ENCODE data around the gene ITPR3. TPM values are rescaled to one million over a fixed set of nuclear protein-coding genes. Genes with fewer than 3 reads are reported as not detected.

ITPR3 gene
- 103 TPM for total RNA-seq (2021; ENCODE audit: unreplicated experiment)
- polyA plus RNA-seq (2012), result 121 and 137 TPM in 2 replicates
- percentile 68 among the genes with signal in this experiment for Bru-seq, nascent RNA
- BruChase-seq, experiment 1, labeled RNA remaining after a 6-hour chase, result percentile 88 among the genes with signal in this experiment
- BruChase-seq, experiment 2, labeled RNA remaining after a 2-hour chase, result percentile 79 among the genes with signal in this experiment
- long read RNA-seq, partial matches to known transcripts, result 132 of 157 reads
- long read RNA-seq, other reads (novel, unspliced or antisense), result 25 of 157 reads

GRCh38 chr6:33620856-33621710, at the start of gene ITPR3:
Gene ITPR3, plus strand, starts transcription at chr6:33621322. Its CDS starts 281 bp downstream, at chr6:33621603.
- CTCF ChIA-PET, result interaction anchor here (0.6 to 0.9 kb wide), 4 partner anchors 10 to 41 kb away, joined by 3 to 5 read pairs (median 4); partner anchors contain the start of gene BAK1
- ATAC-seq (peak; percentile 75), DNase-seq (ENCODE audit: low read depth, low spot score) (peak; percentile 37)
- POLR2A ChIA-PET, result interaction anchor here (0.6 to 1.5 kb wide), 3 partner anchors 9 to 37 kb away, joined by 3 to 8 read pairs (median 4); no protein-coding TSS in a partner anchor
- Histone ChIP-seq H3K9me3 (ENCODE audit: control insufficient read depth in 1 of 2, insufficient read depth in 1 of 2, low read depth in 1 of 2, low read length in 2 of 2) (no peaks in the 10 kb centered on the region), H3K79me2 (ENCODE audit: insufficient read depth, low read length) (peaks cover 48% of the 10 kb centered on the region), H3K9me2 (ENCODE audit: insufficient read depth) (no peaks in the 10 kb centered on the region), H3K4me1 (ENCODE audit: control insufficient read depth in 1 of 2, insufficient read depth in 2 of 2, low read length in 2 of 2) (peaks cover 24 to 37% of the 10 kb centered on the region in 2 experiments), H3K4me3 (replicated peaks in 1 of 2; ENCODE audit: low read depth in 1 of 2, low read length in 2 of 2) (peak within 1 kb of the TSS; percentile 91 to 99), H3K36me3 (ENCODE audit: control insufficient read depth in 1 of 2, insufficient read depth in 2 of 2, low read length in 2 of 2) (peaks cover 6 to 17% of the 10 kb centered on the region in 2 experiments), H4K20me1 (ENCODE audit: insufficient read depth) (peaks cover 9% of the 10 kb centered on the region; the same call in 1 of the 2 replicates), H3K27ac (ENCODE audit: low read depth, low read length) (peak within 1 kb of the TSS; percentile 98), H3K27me3 (ENCODE audit: insufficient read depth, low read length) (no peaks in the 10 kb centered on the region), H2AFZ (ENCODE audit: low read depth, low read length, poor library complexity, severe bottlenecking) (peak within 1 kb of the TSS; percentile 68), H3K4me2 (ENCODE audit: low read length) (peak within 1 kb of the TSS; percentile 91), H3K9ac (ENCODE audit: low read length) (peak within 1 kb of the TSS; percentile 99)
- RAD21 ChIA-PET (ENCODE audit: low non-redundant PET in 1 of 2, low total read pairs in 2 of 2, uncharacterized antibody in 2 of 2, unreplicated experiment in 2 of 2), result interaction anchor here (1.0 kb wide), 2 partner anchors 31 kb away, joined by 3 read pairs; no protein-coding TSS in a partner anchor
- intact Hi-C loops (cut with micrococcal nuclease), result loop anchor here (5.0 kb wide), 1 partner anchor 34 kb away; no protein-coding TSS in a partner anchor
- BruUV-seq (replicated peaks), result no TSS peak
- TF ChIP-seq EZH2phosphoT487 (IDR thresholded peaks at IDR 0.05; ENCODE audit: borderline replicate concordance) (no peak), EZH2 (IDR thresholded peaks at IDR 0.05) (no peak), ZNF274 (IDR thresholded peaks at IDR 0.05; ENCODE audit: low read depth, low read length) (no peak), RAD21 (IDR thresholded peaks at IDR 0.05; ENCODE audit: low read depth) (no peak), TCF7L2 (IDR thresholded peaks at IDR 0.05; ENCODE audit: borderline replicate concordance, extremely low read depth, insufficient read depth, insufficient read length) (no peak), SP1 (IDR thresholded peaks at IDR 0.05; ENCODE audit: low read depth) (no peak), POLR2AphosphoS5 (IDR thresholded peaks at IDR 0.05; ENCODE audit: low read depth, low read length) (peak; percentile 74), SIN3A (IDR thresholded peaks at IDR 0.05; ENCODE audit: low read depth) (peak; percentile 57; the same call in 1 of the 2 replicates), JUND (IDR thresholded peaks at IDR 0.05) (no peak), CBX3 (IDR thresholded peaks at IDR 0.05; ENCODE audit: low read depth) (no peak), POLR2A (IDR thresholded peaks at IDR 0.05; ENCODE audit: borderline replicate concordance, extremely low read depth, insufficient read depth, insufficient read length) (peak; percentile 21), CEBPB (IDR thresholded peaks at IDR 0.05; ENCODE audit: low read depth) (no peak), EGR1 (IDR thresholded peaks at IDR 0.05; ENCODE audit: low read depth) (no peak), SRF (IDR thresholded peaks at IDR 0.05; ENCODE audit: low read depth) (no peak), FOSL1 (IDR thresholded peaks at IDR 0.05; ENCODE audit: low read depth) (no peak)
- TF ChIP-seq, protein P1, sequence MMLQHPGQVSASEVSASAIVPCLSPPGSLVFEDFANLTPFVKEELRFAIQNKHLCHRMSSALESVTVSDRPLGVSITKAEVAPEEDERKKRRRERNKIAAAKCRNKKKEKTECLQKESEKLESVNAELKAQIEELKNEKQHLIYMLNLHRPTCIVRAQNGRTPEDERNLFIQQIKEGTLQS (IDR thresholded peaks at IDR 0.05), result no peak
- TF ChIP-seq, protein P2, sequence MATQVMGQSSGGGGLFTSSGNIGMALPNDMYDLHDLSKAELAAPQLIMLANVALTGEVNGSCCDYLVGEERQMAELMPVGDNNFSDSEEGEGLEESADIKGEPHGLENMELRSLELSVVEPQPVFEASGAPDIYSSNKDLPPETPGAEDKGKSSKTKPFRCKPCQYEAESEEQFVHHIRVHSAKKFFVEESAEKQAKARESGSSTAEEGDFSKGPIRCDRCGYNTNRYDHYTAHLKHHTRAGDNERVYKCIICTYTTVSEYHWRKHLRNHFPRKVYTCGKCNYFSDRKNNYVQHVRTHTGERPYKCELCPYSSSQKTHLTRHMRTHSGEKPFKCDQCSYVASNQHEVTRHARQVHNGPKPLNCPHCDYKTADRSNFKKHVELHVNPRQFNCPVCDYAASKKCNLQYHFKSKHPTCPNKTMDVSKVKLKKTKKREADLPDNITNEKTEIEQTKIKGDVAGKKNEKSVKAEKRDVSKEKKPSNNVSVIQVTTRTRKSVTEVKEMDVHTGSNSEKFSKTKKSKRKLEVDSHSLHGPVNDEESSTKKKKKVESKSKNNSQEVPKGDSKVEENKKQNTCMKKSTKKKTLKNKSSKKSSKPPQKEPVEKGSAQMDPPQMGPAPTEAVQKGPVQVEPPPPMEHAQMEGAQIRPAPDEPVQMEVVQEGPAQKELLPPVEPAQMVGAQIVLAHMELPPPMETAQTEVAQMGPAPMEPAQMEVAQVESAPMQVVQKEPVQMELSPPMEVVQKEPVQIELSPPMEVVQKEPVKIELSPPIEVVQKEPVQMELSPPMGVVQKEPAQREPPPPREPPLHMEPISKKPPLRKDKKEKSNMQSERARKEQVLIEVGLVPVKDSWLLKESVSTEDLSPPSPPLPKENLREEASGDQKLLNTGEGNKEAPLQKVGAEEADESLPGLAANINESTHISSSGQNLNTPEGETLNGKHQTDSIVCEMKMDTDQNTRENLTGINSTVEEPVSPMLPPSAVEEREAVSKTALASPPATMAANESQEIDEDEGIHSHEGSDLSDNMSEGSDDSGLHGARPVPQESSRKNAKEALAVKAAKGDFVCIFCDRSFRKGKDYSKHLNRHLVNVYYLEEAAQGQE (IDR thresholded peaks at IDR 0.05; ENCODE audit: low read depth), result no peak
- TF ChIP-seq, protein P3, sequence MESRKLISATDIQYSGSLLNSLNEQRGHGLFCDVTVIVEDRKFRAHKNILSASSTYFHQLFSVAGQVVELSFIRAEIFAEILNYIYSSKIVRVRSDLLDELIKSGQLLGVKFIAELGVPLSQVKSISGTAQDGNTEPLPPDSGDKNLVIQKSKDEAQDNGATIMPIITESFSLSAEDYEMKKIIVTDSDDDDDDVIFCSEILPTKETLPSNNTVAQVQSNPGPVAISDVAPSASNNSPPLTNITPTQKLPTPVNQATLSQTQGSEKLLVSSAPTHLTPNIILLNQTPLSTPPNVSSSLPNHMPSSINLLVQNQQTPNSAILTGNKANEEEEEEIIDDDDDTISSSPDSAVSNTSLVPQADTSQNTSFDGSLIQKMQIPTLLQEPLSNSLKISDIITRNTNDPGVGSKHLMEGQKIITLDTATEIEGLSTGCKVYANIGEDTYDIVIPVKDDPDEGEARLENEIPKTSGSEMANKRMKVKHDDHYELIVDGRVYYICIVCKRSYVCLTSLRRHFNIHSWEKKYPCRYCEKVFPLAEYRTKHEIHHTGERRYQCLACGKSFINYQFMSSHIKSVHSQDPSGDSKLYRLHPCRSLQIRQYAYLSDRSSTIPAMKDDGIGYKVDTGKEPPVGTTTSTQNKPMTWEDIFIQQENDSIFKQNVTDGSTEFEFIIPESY (IDR thresholded peaks at IDR 0.05; ENCODE audit: extremely low read depth, insufficient replicate concordance, low read length), result no peak
